ENCODE data around the gene MCUB.
A peak's percentile ranks its signal among the peaks of the same experiment; 100 is the strongest.

MCUB gene

GRCh38 chr4:109690690-109691410, 130.8 kb downstream of the MCUB start:
- DNase-seq: no peak

GRCh38 chr4:109691411-109691920, 131.4 kb downstream of the MCUB start:
- no peak for DNase-seq

GRCh38 chr4:109698656-109699055, 138.6 kb downstream of the MCUB start:
- DNase-seq: no peak

GRCh38 chr4:109699553-109700225, 139.6 kb downstream of the MCUB start:
- DNase-seq: no peak

GRCh38 chr4:109701566-109702410, 141.7 kb downstream of the MCUB start:
- no peak for DNase-seq

GRCh38 chr4:109702950-109703663, 143.1 kb downstream of the MCUB start, which contains the start of gene CASP6:
Gene CASP6, minus strand, starts transcription at chr4:109703445. Its CDS starts 50 bp downstream, at chr4:109703395.
- peak; percentile 30 to 50 for DNase-seq

- no peak for DNase-seq
Observed at GRCh38 chr4:109703664-109704361, 143.8 kb downstream of the MCUB start.

GRCh38 chr4:109708435-109708834, 148.4 kb downstream of the MCUB start:
- DNase-seq: no peak

- no peak for DNase-seq
Observed at GRCh38 chr4:109708990-109709389, 148.9 kb downstream of the MCUB start.

GRCh38 chr4:109713500-109713899, 153.5 kb downstream of the MCUB start:
- DNase-seq: no peak

GRCh38 chr4:109718759-109719158, 158.7 kb downstream of the MCUB start:
- DNase-seq: no peak

GRCh38 chr4:109719604-109720003, 159.6 kb downstream of the MCUB start:
- DNase-seq: no peak

GRCh38 chr4:109721033-109721432, 161.0 kb downstream of the MCUB start:
- DNase-seq: no peak

GRCh38 chr4:109722357-109722756, 162.3 kb downstream of the MCUB start:
- DNase-seq: no peak

GRCh38 chr4:109723110-109723509, 163.1 kb downstream of the MCUB start:
- DNase-seq: no peak

GRCh38 chr4:109728385-109728784, 168.3 kb downstream of the MCUB start:
- no peak for DNase-seq

- no peak for DNase-seq
Observed at GRCh38 chr4:109729117-109729717, 169.2 kb downstream of the MCUB start.

- DNase-seq: peak; percentile 9 to 46
Observed at GRCh38 chr4:109729718-109730618, 169.9 kb downstream of the MCUB start, which contains the start of gene PLA2G12A. Gene PLA2G12A, minus strand, starts transcription at chr4:109730070. Its CDS starts 261 bp downstream, at chr4:109729809.

- DNase-seq: no peak
Observed at GRCh38 chr4:109730619-109731545, 170.8 kb downstream of the MCUB start.

Measured in SHP77 (cell line).